IMR-90 (cell line): Measurements from ENCODE around the gene MPL. TPM values are rescaled to one million over a fixed set of nuclear protein-coding genes. Genes with fewer than 3 reads are reported as not detected.

Experiments
- ATAC-seq: fragments of 200-7000 bp; cut with Tn5 transposase; 2 replicates; pipeline ENCODE4 v1.9.1; 2020; ENCODE audit warnings: low read depth, mild to moderate bottlenecking, moderate library complexity
- BruUV-seq: library from RNA; stranded (reverse); fragments of 400-500 nt; replicated peaks from 2 replicates; lab custom pipeline; 2021; lab: Mats Ljungman, UMichigan
- CTCF ChIA-PET: fragments of 300-600 bp; formaldehyde crosslinking; extraction: SDS; loops from one replicate; lab custom pipeline; 2021; ENCODE audit warnings: antibody characterized with exemption; lab: Yijun Ruan, JAX
- POLR2A ChIA-PET: fragments of 300-600 bp; sonication (Branson Sonifier 250); formaldehyde crosslinking; loops from one replicate; lab custom pipeline; 2022; ENCODE audit warnings: antibody characterized with exemption; ENCODE audit not compliant: unreplicated experiment; lab: Charles Lee
- DNase-seq: peaks from one replicate; pipeline ENCODE4 v3.0.0; 2013
- H2AFZ ChIP-seq: replicated peaks from 2 replicates; pipeline ENCODE3; 2013; ENCODE audit warnings: low read length, mild to moderate bottlenecking; ENCODE audit not compliant: poor library complexity
- H2AK5ac ChIP-seq: 2 replicates; pipeline ENCODE4 v1.6.1; 2013; ENCODE audit warnings: low read depth, low read length, inconsistent platforms
- H2AK9ac ChIP-seq: replicated peaks from 2 replicates; pipeline ENCODE3; 2013; ENCODE audit warnings: mild to moderate bottlenecking, low read depth, low read length, moderate library complexity; ENCODE audit not compliant: poor library complexity
- H2BK120ac ChIP-seq: 2 replicates; pipeline ENCODE4 v1.6.1; 2013; ENCODE audit warnings: low read depth, low read length, inconsistent platforms
- H2BK15ac ChIP-seq: 3 replicates; pipeline ENCODE4 v1.6.1; 2013; ENCODE audit warnings: low read depth, low read length, inconsistent platforms
- H2BK20ac ChIP-seq: 2 replicates; pipeline ENCODE4 v1.6.1; 2013; ENCODE audit warnings: low read depth, mild to moderate bottlenecking, inconsistent platforms, low read length, moderate library complexity
- H2BK5ac ChIP-seq: 2 replicates; pipeline ENCODE4 v1.6.1; 2013; ENCODE audit warnings: mild to moderate bottlenecking, low read depth, low read length, inconsistent platforms; ENCODE audit not compliant: poor library complexity, severe bottlenecking
- H3K14ac ChIP-seq: replicated peaks from 2 replicates; pipeline ENCODE4 v1.6.1; 2013; ENCODE audit warnings: low read depth, low read length, inconsistent platforms
- H3K18ac ChIP-seq: 2 replicates; pipeline ENCODE4 v1.6.1; 2013; ENCODE audit warnings: low read depth, low read length, control low read depth
- H3K23ac ChIP-seq: 2 replicates; pipeline ENCODE4 v1.6.1; 2013; ENCODE audit warnings: low read depth, low read length, inconsistent platforms
- H3K27ac ChIP-seq: 2 replicates; pipeline ENCODE4 v1.5.1; 2013; ENCODE audit warnings: mild to moderate bottlenecking, control low read depth, low read length; ENCODE audit not compliant: insufficient read depth
- H3K27me3 ChIP-seq: 2 replicates; pipeline ENCODE4 v1.6.1; 2013; ENCODE audit warnings: low read length; ENCODE audit not compliant: control insufficient read depth, insufficient read depth
- H3K36me3 ChIP-seq: 2 replicates; pipeline ENCODE4 v1.6.1; 2013; ENCODE audit warnings: low read length, mixed read lengths; ENCODE audit not compliant: control insufficient read depth, insufficient read depth
- H3K4ac ChIP-seq: 2 replicates; pipeline ENCODE4 v1.6.1; 2013; ENCODE audit warnings: low read depth, low read length, inconsistent platforms
- H3K4me1 ChIP-seq: 2 replicates; pipeline ENCODE4 v1.6.1; 2013; ENCODE audit warnings: low read length, mixed read lengths; ENCODE audit not compliant: control insufficient read depth, insufficient read depth
- H3K4me2 ChIP-seq: 2 replicates; pipeline ENCODE4 v1.6.1; 2013; ENCODE audit warnings: low read depth, mild to moderate bottlenecking, control low read depth, low read length, moderate library complexity
- H3K4me3 ChIP-seq: 2 replicates; pipeline ENCODE4 v1.5.1; 2013; ENCODE audit warnings: low read depth, mild to moderate bottlenecking, control low read depth, low read length, moderate library complexity; ENCODE audit not compliant: insufficient read depth
- H3K56ac ChIP-seq: 2 replicates; pipeline ENCODE4 v1.6.1; 2013; ENCODE audit warnings: low read length, inconsistent platforms; ENCODE audit not compliant: insufficient read depth; ENCODE audit errors: extremely low read depth
- H3K79me1 ChIP-seq, 2 experiments: 2 replicates each; pipeline ENCODE4 v1.6.1; 2013; ENCODE audit warnings: low read length in 2 of 2, inconsistent platforms in 1 of 2, low read depth in 1 of 2
- H3K9ac ChIP-seq: 2 replicates; pipeline ENCODE4 v1.6.1; 2013; ENCODE audit warnings: low read depth, low read length, control low read depth
- H3K9me1 ChIP-seq: 2 replicates; pipeline ENCODE4 v1.6.1; 2013; ENCODE audit warnings: low read length, inconsistent platforms; ENCODE audit not compliant: insufficient read depth
- H3K9me3 ChIP-seq: 2 replicates; pipeline ENCODE4 v1.6.1; 2013; ENCODE audit warnings: low read length; ENCODE audit not compliant: control insufficient read depth, insufficient read depth
- H4K20me1 ChIP-seq: 2 replicates; pipeline ENCODE4 v1.6.1; 2013; ENCODE audit warnings: low read length, inconsistent platforms; ENCODE audit not compliant: insufficient read depth
- H4K5ac ChIP-seq: 2 replicates; pipeline ENCODE4 v1.6.1; 2013; ENCODE audit warnings: mild to moderate bottlenecking, low read depth, low read length, control low read depth
- H4K8ac ChIP-seq, 2 experiments: 2 replicates each; pipeline ENCODE4 v1.6.1; 2013; ENCODE audit warnings: low read depth in 2 of 2, low read length in 2 of 2, control low read depth in 1 of 2, inconsistent platforms in 1 of 2
- H4K91ac ChIP-seq: 2 replicates; pipeline ENCODE4 v1.6.1; 2013; ENCODE audit warnings: low read depth, low read length, inconsistent platforms; ENCODE audit not compliant: insufficient read depth
- CHD1 ChIP-seq: IDR thresholded peaks from 2 replicates; pipeline ENCODE4 v1.6.1; 2012; ENCODE audit warnings: low read depth, low read length, improper control_type of control experiment
- FOS ChIP-seq: fragments of 150-350 bp; IDR thresholded peaks from 2 replicates; pipeline ENCODE4 v1.6.1; 2016; ENCODE audit warnings: low read depth, low read length
- MAFK ChIP-seq: IDR thresholded peaks from 2 replicates; pipeline ENCODE4 v1.6.1; 2012; ENCODE audit warnings: low read depth, low read length, improper control_type of control experiment
- MAZ ChIP-seq: IDR thresholded peaks from 2 replicates; pipeline ENCODE4 v1.6.1; 2012; ENCODE audit warnings: low read depth, mild to moderate bottlenecking, low read length, improper control_type of control experiment, moderate library complexity, borderline replicate concordance
- NFE2L2 ChIP-seq: fragments of 150-350 bp; IDR thresholded peaks from 2 replicates; pipeline ENCODE4 v1.6.1; 2016; ENCODE audit warnings: low read depth, mild to moderate bottlenecking, low read length
- RCOR1 ChIP-seq: IDR thresholded peaks from 2 replicates; pipeline ENCODE4 v1.6.1; 2012; ENCODE audit warnings: mild to moderate bottlenecking, low read length, improper control_type of control experiment; ENCODE audit not compliant: insufficient replicate concordance
- SMC3 ChIP-seq: fragments of 150-350 bp; IDR thresholded peaks from 2 replicates; pipeline ENCODE4 v1.6.1; 2016; ENCODE audit warnings: low read depth, mild to moderate bottlenecking, antibody characterized with exemption, low read length, moderate library complexity
- WGBS, 2 experiments: methylation state at CpG; one replicate each; pipeline versions ENCODE4 v1.1.5 to v1.1.7; 2013; ENCODE audit warnings: missing lambda C conversion rate in 2 of 2; ENCODE audit not compliant: insufficient read length in 1 of 2; ENCODE audit errors: extremely low coverage in 2 of 2; 5-methylcytosine and 5-hydroxymethylcytosine counted together
- dilution Hi-C: fragments of 300-500 bp; cut with HindIII; formaldehyde crosslinking; loops from one replicate; pipeline ENCODE4 v1.14.3; 2018; ENCODE audit warnings: low sequenced_read_pairs; ENCODE audit not compliant: unreplicated experiment
- in situ Hi-C: fragments of 300-500 bp; cut with MboI; formaldehyde crosslinking; loops from 3 replicates; pipeline ENCODE4 v1.14.3; 2019; ENCODE audit warnings: low sequenced_read_pairs, inconsistent platforms, mixed read lengths
- intact Hi-C: fragments of 100-400 bp; cut with micrococcal nuclease; formaldehyde crosslinking; loops from 2 replicates; pipeline ENCODE4 v1.10.0; 2022
- polyA plus RNA-seq, 3 experiments: library from polyadenylated mRNA; depleted of rRNA; stranded (reverse); fragments of >200 nt; gene quantifications; 2 replicates each; pipeline ENCODE4 v1.2.3, GENCODE V29; 2012; ENCODE audit warnings: low replicate concordance in 1 of 3
- total RNA-seq: library from RNA; depleted of rRNA; stranded (reverse); fragments of >200 nt; gene quantifications from 2 replicates; pipeline ENCODE4 v1.2.3, GENCODE V29; 2012
- TF ChIP-seq, protein P1 (sequence below): fragments of 150-350 bp; IDR thresholded peaks from 2 replicates; pipeline ENCODE4 v1.6.1; 2017; ENCODE audit warnings: mild to moderate bottlenecking, antibody characterized with exemption, low read length, low read depth

Gene MPL
- total and polyA plus RNA-seq, 2 of the 4 experiments (the other 2 are of a cell fraction): 0.12 TPM; not detected in 1

DNA sequence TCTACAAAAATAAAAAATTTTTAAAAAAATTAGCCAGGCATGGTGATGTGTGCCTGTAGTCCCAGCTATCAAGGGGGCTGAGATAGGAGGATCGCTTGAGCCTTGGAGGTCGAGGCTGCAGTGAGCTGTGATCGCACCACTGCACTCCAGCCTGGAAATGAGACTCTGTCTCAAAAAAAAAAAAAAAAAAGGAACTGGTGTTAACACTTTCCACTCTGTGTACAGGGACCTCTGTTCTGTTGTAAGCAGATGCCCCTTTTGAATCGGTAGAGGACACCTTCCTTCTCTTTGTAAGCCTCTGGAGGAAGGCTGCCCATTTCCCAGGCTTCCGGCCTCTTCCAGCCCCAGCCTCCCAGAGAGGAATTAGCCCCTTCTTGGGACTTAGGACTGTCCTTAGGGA lies 44.9 kb upstream of the MPL start:
- H3K36me3 ChIP-seq: no peaks in the 10 kb centered on the region
- H2AFZ ChIP-seq: no peak overlapping the region
- H2BK120ac ChIP-seq: no peak overlapping the region
- no peak overlapping the region for H2BK5ac ChIP-seq
- H4K8ac ChIP-seq: no peak overlapping the region
- DNase-seq: no peak
- dilution Hi-C loops (no loop called here), in situ Hi-C loops (no loop called here), intact Hi-C loops (no loop called here)
- no peak overlapping the region for H2AK9ac ChIP-seq
- ChIA-PET POLR2A (interaction anchor here (0.6 kb wide), 1 partner anchor 89 kb away, joined by 8 read pairs; no protein-coding TSS in a partner anchor), CTCF (no interaction called here)
- H3K27ac ChIP-seq: no peak overlapping the region
- no peak overlapping the region for H3K4me3 ChIP-seq
- TF ChIP-seq, protein P1, sequence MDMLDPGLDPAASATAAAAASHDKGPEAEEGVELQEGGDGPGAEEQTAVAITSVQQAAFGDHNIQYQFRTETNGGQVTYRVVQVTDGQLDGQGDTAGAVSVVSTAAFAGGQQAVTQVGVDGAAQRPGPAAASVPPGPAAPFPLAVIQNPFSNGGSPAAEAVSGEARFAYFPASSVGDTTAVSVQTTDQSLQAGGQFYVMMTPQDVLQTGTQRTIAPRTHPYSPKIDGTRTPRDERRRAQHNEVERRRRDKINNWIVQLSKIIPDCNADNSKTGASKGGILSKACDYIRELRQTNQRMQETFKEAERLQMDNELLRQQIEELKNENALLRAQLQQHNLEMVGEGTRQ: no peak
- TF ChIP-seq RCOR1 (no peak), SMC3 (no peak), MAFK (no peak), FOS (no peak), CHD1 (no peak), MAZ (no peak), NFE2L2 (no peak)
- 56% methylated on average over 3 of the region's 5 CpGs; no CpG with 5 or more reads in 1 of the 2 experiments for WGBS, 2 experiments
- no peak overlapping the region for H3K9ac ChIP-seq
- no TSS peak for BruUV-seq
- H3K79me1 ChIP-seq: no peaks in the 10 kb centered on the region
- H4K20me1 ChIP-seq: no peaks in the 10 kb centered on the region
- H3K9me1 ChIP-seq: peaks cover 3% of the 10 kb centered on the region; the same call in 1 of the 2 replicates
- no peak for ATAC-seq
- H3K4me1 ChIP-seq: peaks cover 10% of the 10 kb centered on the region
- no peak overlapping the region for H3K4ac ChIP-seq
- H4K91ac ChIP-seq: no peak overlapping the region
- peaks cover 17% of the 10 kb centered on the region for H3K27me3 ChIP-seq
- no peak overlapping the region for H3K4me2 ChIP-seq
- H3K14ac ChIP-seq: no peak overlapping the region
- no peak overlapping the region for H3K23ac ChIP-seq
- H3K9me3 ChIP-seq: no peaks in the 10 kb centered on the region
- no peak overlapping the region for H2AK5ac ChIP-seq
- H2BK20ac ChIP-seq: no peak overlapping the region
- no peak overlapping the region for H4K5ac ChIP-seq
- no peak overlapping the region for H3K18ac ChIP-seq
- no peak overlapping the region for H3K56ac ChIP-seq
- no peak overlapping the region for H2BK15ac ChIP-seq
